Astrocyte of the cerebellum (primary cell): ENCODE data around the gene HGFAC.

Experiments
- DNase-seq: peaks from one replicate; pipeline ENCODE4 v3.0.0-alpha.2; 2011; ENCODE audit warnings: low read depth
- H3K4me3 ChIP-seq: 2 replicates; pipeline ENCODE4 v1.5.1; 2011; ENCODE audit warnings: mild to moderate bottlenecking, low read depth, low read length, moderate library complexity
- in situ Hi-C: cut with HindIII; loops from 2 replicates; pipeline ENCODE4 v1.10.0; 2017; ENCODE audit warnings: low sequenced_read_pairs
- TF ChIP-seq, protein P1 (sequence below): IDR thresholded peaks from 2 replicates; pipeline ENCODE4 v1.5.1; 2012; ENCODE audit warnings: low read length, low read depth, moderate library complexity, mild to moderate bottlenecking; ENCODE audit errors: missing control alignments

The HGFAC gene

DNA sequence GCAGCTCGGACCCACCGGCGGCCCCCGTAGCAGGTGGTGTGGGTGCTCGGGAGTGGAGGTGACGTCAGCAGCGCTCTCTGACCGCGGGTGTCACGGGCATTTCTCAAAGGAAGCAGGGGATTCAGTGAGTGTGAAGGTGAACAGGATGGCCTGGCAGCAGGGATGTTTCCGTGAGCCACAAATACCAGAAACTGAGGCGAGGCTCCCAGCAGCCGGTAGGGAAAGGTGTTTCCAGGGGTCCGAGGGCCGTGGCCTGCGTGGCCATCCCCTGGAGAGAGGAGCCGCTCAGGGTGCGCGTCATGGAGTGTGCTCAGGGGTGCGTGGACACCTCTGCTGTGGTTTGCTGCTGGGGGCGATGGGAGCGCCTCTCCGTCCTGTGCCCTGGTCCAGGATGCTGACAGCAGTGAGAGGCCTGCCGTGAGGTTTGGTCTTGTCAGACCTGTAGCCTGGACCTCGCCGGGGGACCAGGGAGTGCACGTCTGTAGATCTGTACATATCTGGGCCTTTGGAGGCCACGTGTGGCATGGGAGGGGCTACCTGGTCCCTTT is 10.2 kb upstream of the HGFAC start:
- no peak overlapping the region for H3K4me3 ChIP-seq
- DNase-seq = no peak
- in situ Hi-C loops = no loop called here
- TF ChIP-seq, protein P1, sequence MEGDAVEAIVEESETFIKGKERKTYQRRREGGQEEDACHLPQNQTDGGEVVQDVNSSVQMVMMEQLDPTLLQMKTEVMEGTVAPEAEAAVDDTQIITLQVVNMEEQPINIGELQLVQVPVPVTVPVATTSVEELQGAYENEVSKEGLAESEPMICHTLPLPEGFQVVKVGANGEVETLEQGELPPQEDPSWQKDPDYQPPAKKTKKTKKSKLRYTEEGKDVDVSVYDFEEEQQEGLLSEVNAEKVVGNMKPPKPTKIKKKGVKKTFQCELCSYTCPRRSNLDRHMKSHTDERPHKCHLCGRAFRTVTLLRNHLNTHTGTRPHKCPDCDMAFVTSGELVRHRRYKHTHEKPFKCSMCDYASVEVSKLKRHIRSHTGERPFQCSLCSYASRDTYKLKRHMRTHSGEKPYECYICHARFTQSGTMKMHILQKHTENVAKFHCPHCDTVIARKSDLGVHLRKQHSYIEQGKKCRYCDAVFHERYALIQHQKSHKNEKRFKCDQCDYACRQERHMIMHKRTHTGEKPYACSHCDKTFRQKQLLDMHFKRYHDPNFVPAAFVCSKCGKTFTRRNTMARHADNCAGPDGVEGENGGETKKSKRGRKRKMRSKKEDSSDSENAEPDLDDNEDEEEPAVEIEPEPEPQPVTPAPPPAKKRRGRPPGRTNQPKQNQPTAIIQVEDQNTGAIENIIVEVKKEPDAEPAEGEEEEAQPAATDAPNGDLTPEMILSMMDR = no peak

DNA sequence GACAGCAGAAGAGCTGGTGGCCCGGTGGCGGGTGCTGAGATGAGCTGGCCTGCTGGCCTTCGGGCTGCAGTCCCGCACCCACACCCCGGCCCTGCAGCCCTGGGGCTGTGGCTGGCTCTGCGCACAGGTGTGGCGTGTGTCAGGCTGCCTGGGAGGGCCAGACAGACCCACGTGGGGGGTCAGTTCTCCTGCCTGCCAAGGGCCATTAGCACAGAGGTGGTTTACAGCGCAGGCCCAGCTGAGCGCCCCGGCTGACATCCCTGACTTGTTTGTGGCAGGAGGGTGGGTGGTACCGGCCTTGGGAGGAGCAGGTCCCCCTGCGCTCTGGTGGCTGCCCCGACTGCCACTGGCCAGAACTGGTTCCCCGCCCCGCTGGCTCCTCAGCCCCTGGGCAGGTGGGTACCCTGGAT is 9.4 kb upstream of the HGFAC start:
- no peak for DNase-seq
- TF ChIP-seq, protein P1 = no peak
- no peak overlapping the region for H3K4me3 ChIP-seq
- in situ Hi-C loops = no loop called here

DNA sequence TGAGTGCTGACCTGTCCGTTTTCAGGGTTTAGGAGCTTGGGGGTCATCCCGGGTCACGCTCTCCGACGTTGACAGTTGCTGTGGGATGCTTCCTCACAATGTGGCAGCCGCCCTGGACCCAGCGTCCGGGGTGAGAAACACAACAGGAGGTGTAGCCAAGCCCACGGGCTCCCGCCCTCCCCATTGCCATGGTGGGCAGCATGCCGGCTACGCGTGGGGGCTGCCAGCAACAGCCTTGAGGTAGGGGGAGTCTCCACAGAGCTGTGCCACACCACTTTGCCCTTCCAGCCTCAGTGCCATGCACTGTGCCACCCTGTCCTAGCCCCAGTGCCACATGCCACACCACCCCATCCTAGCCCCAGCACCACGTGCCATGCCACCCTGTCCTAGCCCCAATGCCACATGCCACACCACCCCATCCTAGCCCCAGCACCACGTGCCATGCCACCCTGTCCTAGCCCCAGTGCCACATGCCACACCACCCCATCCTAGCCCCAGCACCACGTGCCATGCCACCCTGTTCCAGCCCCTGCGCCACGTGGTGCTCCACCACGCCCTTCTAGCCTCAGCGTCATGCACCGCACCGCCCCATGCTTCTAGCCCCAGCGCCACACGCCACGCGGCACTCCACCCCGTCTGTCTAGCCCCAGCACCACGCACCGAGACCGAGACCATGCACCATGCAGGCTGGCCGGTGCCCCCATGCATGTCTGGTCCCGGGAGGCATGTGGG is 8.5 kb upstream of the HGFAC start:
- DNase-seq = no peak
- TF ChIP-seq, protein P1 = no peak
- in situ Hi-C loops = no loop called here
- no peak overlapping the region for H3K4me3 ChIP-seq

DNA sequence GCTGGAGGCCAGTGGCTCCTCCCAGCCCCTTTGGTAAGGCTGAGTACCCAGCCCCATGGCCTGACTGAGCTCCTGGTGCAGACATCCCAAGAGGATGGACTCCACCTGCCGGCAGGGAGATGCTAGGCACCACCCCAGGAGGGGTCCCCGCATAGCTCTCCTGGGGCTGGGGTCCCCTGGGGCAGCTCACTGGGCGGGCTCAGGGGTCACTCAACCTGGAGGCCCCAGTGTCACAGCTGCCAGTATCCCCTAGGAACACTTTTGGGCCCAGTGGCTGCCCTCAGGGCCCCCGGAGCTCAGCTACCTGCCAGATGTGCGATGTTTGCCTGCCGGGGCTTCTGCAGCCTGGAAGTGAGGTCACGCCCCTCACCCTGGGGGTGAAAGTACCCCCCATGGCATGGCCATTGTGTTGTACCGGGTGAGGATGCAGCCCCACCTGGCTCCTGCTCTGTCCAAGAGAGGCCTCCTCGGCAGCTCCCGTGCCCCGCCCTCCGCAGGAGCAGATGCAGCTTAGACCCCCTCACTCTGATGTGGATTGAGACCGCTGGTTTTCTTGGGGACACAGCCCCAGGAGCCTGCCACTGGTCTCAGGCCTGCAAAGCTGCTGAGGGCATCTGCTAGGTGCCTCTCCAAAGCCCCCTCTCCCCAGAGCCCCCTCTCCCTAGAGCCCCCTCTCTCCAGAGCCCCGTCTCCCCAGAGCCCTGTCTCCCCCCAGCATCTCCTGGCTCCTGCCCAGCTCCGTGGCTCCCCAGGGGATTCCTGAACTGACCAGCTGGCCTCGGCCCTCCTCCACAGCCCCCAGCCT is 6.7 kb upstream of the HGFAC start:
- in situ Hi-C loops = no loop called here
- no peak for DNase-seq
- TF ChIP-seq, protein P1 = peak; percentile 36
- no peak overlapping the region for H3K4me3 ChIP-seq

DNA sequence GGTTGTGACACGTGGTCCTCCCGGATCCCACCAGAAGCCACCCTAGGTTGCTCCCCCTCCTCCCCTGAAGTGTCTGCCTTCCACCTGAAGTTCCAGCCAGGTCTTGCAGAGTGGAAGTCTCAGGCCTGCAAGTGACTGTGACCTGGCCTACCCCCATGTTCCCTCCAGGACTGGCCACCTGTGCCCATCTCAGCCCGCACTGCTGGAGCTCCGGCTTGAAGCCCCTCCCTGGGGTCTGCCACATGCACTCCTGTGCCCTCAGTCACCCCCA is 6.1 kb upstream of the HGFAC start:
- TF ChIP-seq, protein P1 = no peak
- no peak overlapping the region for H3K4me3 ChIP-seq
- in situ Hi-C loops = no loop called here
- DNase-seq = no peak

DNA sequence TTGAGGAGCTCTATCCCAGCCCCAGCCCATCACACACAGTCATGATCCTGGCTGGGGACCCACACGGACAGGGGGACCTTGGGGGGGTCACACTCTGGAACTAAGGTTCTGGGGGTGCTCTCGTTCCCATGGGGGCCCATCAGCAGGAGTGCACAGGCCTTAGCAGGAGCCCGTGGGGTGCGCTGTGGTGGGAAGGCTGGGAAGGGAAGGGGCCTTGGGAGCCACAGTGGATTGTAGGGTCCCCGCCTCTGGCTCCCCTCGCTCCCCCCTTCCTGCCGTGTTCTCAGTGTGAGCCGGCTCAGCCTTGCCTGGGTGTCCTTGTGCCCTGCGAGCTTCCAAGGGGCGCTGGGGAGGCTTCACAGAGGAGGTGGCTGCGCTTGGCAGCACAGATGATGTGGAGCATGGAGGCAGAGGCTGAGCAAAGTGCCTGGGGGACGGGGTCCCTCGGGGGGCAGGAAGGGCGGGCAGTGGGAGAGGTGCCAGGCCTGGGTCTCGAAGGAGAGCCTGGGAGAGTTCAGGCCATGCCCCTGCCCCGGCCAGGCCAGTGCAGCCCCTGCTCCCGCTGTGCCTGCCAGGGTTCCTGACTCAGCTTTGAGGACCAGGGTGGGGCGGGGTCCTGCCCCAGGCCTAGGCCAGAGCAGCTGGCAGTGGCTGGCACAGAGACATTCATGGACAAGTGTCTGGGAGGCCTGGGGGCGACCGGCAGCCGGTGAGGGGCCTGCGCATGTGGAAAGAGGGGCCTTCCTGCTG is 5.5 kb upstream of the HGFAC start:
- TF ChIP-seq, protein P1 = no peak
- DNase-seq = no peak
- in situ Hi-C loops = no loop called here
- H3K4me3 ChIP-seq = no peak overlapping the region
